Measurements from ENCODE around the gene POFUT1.

GRCh38 chr20:32168184-32168910 lies 39.3 kb upstream of the POFUT1 start:
- no peak for TF ChIP-seq CTCF (IDR thresholded peaks at IDR 0.05; ENCODE audit: insufficient read depth, low read depth, low read length)
- no peak for TF ChIP-seq EZH2 (IDR thresholded peaks at IDR 0.05; ENCODE audit: insufficient read depth, low read length)

All from astrocyte (in vitro differentiated cells and primary cell).